Measurements from ENCODE around the gene PFDN1.

The PFDN1 gene

GRCh38 chr5:140265845-140266244 lies 37.1 kb downstream of the PFDN1 start:
- ATAC-seq: no peak
- no peak for TF ChIP-seq ISL1 (CRISPR knock-in tag; IDR thresholded peaks at IDR 0.05)
- peak; percentile 84 for TF ChIP-seq ZFP3 (CRISPR knock-in tag; IDR thresholded peaks at IDR 0.05)

GRCh38 chr5:140262839-140263238 lies 40.1 kb downstream of the PFDN1 start:
- TF ChIP-seq SNAI2 (CRISPR knock-in tag; IDR thresholded peaks at IDR 0.05) (no peak), TSHZ2 (CRISPR knock-in tag; IDR thresholded peaks at IDR 0.05) (no peak), BACH2 (CRISPR knock-in tag; IDR thresholded peaks at IDR 0.05; ENCODE audit: borderline replicate concordance) (no peak), ISL1 (CRISPR knock-in tag; IDR thresholded peaks at IDR 0.05) (no peak), RARB (CRISPR knock-in tag; IDR thresholded peaks at IDR 0.05) (no peak), ZC3H10 (CRISPR knock-in tag; IDR thresholded peaks at IDR 0.05) (no peak), ZNF565 (CRISPR knock-in tag; conservative IDR thresholded peaks at IDR 0.05; ENCODE audit: low read depth) (no peak), CSDC2 (CRISPR knock-in tag; IDR thresholded peaks at IDR 0.05) (no peak), OSR1 (CRISPR knock-in tag; IDR thresholded peaks at IDR 0.05) (no peak), ZFP30 (CRISPR knock-in tag; IDR thresholded peaks at IDR 0.05) (no peak), POU6F1 (CRISPR knock-in tag; IDR thresholded peaks at IDR 0.05; ENCODE audit: borderline replicate concordance, low read depth) (no peak), ARNTL (CRISPR knock-in tag; IDR thresholded peaks at IDR 0.05; ENCODE audit: borderline replicate concordance, low read depth) (no peak), TCF4 (CRISPR knock-in tag; IDR thresholded peaks at IDR 0.05; ENCODE audit: borderline replicate concordance) (no peak), TOX (CRISPR knock-in tag; IDR thresholded peaks at IDR 0.05; ENCODE audit: borderline replicate concordance) (no peak), ZNF70 (CRISPR knock-in tag; IDR thresholded peaks at IDR 0.05) (no peak)
- no peak for ATAC-seq

- TF ChIP-seq OSR1 (CRISPR knock-in tag; IDR thresholded peaks at IDR 0.05): no peak
- TF ChIP-seq CSRNP3 (CRISPR knock-in tag; IDR thresholded peaks at IDR 0.05): no peak
- no peak for TF ChIP-seq TCF4 (CRISPR knock-in tag; IDR thresholded peaks at IDR 0.05; ENCODE audit: borderline replicate concordance)
- TF ChIP-seq RARB (CRISPR knock-in tag; IDR thresholded peaks at IDR 0.05): no peak
- no peak for TF ChIP-seq PATZ1 (CRISPR knock-in tag; IDR thresholded peaks at IDR 0.05; ENCODE audit: borderline replicate concordance)
- no peak for TF ChIP-seq ESRRG (CRISPR knock-in tag; IDR thresholded peaks at IDR 0.05)
- no peak for TF ChIP-seq SNAI2 (CRISPR knock-in tag; IDR thresholded peaks at IDR 0.05)
- no peak for TF ChIP-seq ZC3H10 (CRISPR knock-in tag; IDR thresholded peaks at IDR 0.05)
- no peak for TF ChIP-seq ZFP3 (CRISPR knock-in tag; IDR thresholded peaks at IDR 0.05)
- TF ChIP-seq CREB5 (CRISPR knock-in tag; IDR thresholded peaks at IDR 0.05; ENCODE audit: low read depth): no peak
- TF ChIP-seq ZNF8 (CRISPR knock-in tag; IDR thresholded peaks at IDR 0.05): no peak
- TF ChIP-seq POU6F1 (CRISPR knock-in tag; IDR thresholded peaks at IDR 0.05; ENCODE audit: borderline replicate concordance, low read depth): no peak
- no peak for TF ChIP-seq GLIS3 (CRISPR knock-in tag; IDR thresholded peaks at IDR 0.05)
- TF ChIP-seq PPARA (CRISPR knock-in tag; IDR thresholded peaks at IDR 0.05; ENCODE audit: borderline replicate concordance): no peak
- no peak for TF ChIP-seq ZNF70 (CRISPR knock-in tag; IDR thresholded peaks at IDR 0.05)
- TF ChIP-seq TOX (CRISPR knock-in tag; IDR thresholded peaks at IDR 0.05; ENCODE audit: borderline replicate concordance): no peak
- no peak for TF ChIP-seq BACH2 (CRISPR knock-in tag; IDR thresholded peaks at IDR 0.05; ENCODE audit: borderline replicate concordance)
- ATAC-seq: no peak
Observed at GRCh38 chr5:140262221-140262620, 40.7 kb downstream of the PFDN1 start.

Data from SK-N-SH treated with all-trans-retinoic acid at 6 μM for 48 hours (cell line).